ENCODE measurements around the gene GYG2.
"Not testable (repeated sequence)": the region's sequence is repeated elsewhere in the genome, so short reads cannot be mapped to it uniquely, and the experiment has no call there.

Gene GYG2

DNA sequence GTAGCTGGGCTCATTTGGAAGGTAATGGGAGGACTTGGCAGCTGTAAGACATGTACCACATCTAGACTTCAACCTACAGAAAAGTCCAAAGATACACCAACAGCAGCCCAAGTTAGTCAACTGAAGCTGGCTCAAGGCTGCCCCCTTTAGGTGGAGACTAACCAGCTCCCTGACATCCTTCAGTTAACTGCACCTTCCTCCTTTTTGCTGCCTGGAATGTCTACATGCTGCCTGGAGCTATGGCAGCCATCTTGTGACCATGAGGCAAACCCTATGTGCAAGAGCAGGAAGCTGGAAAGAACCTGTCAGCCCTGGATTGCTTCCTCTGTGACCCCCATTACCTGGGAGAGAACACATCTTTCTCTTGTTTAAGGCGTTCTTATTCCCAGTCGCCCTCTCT is 74.6 kb downstream of the GYG2 start:
- DNase-seq (ENCODE audit: low read depth) = no peak

DNA sequence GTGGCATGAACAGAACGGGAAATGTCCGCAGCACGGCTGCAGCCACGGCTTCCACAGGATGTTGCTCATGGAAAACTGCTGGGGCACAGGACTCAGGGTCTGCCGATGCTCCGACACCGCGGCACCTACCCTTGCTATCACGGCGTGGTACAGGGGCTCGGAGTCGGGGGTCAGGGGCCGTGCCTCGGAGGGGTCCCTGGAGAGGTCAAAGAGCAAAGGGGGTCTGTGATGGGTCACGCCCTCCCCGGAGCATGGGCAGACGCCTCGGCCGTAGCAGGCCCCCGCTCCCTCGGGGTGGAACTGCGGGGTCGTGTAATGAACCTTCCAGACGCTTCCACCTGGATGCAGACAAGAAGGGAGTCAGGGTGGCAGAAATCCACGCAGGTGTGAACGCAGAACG is 78.6 kb downstream of the GYG2 start:
- no peak for DNase-seq (ENCODE audit: low read depth)

GRCh38 chrX:2908125-2908685 is 79.5 kb downstream of the GYG2 start:
- no peak for DNase-seq (ENCODE audit: low read depth)

- no peak for DNase-seq (ENCODE audit: low read depth)
Measured at GRCh38 chrX:2910109-2910508, 81.4 kb downstream of the GYG2 start.

DNA sequence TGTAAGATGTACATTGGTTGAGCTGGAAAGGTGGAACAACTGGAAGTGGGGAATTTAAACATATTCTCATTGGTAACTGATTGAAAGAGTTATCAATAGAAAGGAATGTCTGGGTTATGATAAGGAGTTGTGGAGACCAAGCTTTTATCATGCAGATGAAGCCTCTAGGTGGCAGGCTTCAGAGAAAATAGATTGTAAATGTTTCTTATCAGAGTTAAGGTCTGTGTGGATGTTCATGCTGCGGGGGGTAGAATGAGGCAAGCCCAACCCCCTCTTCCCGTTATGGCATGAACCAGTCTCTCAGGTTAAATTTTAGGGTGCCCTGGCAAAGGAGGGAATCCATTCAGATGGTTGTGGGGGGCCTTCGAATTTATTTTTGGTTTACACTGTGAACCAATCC is 84.4 kb downstream of the GYG2 start:
- no peak for DNase-seq (ENCODE audit: low read depth)

- no peak for DNase-seq (ENCODE audit: low read depth)
Measured at GRCh38 chrX:2917767-2918166, 89.0 kb downstream of the GYG2 start.

DNA sequence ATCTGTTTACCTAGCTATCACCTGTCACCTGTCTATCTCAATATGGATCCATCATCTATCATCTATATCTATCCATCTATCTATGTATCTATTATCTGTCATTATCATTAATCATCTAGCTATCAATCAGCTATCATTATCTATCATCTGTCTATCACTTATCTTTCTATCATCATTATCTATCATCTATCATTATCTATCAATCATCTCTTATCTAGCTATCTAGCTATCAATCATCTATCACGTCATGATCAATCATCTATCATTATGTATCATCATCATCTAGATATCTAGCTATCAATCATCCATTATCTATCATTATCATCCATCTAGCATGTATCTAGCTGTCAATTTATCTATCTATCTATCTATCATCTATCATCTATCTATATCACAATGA is 92.5 kb downstream of the GYG2 start:
- no peak for DNase-seq (ENCODE audit: low read depth)

DNA sequence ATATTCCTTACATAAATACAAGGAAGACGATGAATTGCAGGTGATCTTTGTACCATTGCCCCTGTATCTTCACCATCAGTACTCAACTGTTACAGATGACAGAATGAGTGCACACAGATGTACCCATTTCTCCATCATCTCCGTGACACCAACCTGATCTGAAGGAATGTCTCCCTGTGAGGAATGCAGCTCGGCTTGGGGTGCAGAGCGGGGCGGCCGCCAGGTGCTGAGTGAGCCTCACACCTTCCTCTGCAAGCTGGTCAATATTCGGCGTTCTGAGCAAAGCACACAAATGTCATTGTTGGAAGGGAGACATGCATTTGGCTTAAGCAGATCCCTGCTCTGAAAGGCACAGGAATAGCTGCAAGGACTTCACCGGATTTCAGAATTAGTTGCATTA is 93.0 kb downstream of the GYG2 start:
- DNase-seq (ENCODE audit: low read depth) = no peak

DNA sequence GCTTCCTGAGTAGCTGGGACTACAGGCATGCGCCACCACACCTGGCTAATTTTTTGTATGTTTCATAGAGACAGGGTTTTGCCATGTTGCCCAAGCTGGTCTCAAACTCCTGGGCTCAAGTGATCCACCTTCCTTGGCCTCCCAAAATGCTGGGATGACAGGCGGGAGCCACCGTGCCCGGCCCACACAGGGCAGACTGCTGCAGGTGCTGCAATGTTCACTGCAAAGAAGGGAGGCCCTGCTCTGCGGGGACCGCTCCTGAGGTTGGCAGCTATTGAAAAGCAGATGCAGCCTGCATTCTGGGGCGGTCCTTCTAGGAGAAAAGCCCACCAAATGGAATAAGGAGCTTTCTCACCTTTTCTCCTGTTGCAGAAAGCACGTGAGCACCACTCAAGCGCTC is 95.4 kb downstream of the GYG2 start:
- no peak for DNase-seq (ENCODE audit: low read depth)

DNA sequence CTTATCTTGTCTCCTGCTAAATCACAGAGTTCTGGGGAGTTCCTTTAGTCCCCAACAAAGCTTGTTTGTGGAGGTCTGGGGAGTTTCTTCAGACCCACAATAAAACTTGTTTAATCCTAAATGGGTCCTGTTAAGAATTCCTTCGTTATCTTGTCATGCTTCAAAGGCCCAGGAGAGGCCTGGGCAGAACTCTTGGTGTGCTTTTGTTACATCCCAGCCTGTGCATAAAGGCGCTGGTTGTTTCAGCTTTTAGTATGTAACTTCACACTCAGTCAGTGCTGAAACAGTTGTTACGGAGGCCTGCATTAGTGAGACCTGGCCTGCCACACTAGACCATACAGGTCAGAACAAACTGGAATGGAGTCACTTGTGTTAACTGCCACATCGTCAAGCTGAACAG is 97.5 kb downstream of the GYG2 start:
- not testable (repeated sequence) for DNase-seq (ENCODE audit: low read depth)

- no peak for DNase-seq (ENCODE audit: low read depth)
Measured at GRCh38 chrX:2926664-2927275, 98.0 kb downstream of the GYG2 start.

DNA sequence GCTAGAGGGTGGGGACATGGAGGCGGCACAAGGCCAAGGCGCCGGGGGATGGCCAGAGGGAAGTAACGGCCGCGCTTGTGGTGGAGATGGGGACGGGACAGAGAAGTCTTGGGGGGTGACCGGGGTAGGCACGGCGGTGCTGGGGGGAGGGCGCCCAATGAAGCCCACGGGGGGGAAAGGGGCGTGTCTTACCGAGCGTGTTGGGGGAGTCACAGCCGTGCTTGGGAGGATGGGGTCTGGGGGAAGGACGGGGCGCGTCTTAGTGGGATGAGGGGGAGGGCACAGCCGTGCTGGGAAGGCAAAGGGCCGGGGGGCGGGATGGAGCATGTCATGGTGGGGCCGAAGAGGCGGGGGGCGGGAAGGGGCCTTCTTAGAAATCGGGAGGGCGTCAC is 99.5 kb downstream of the GYG2 start:
- DNase-seq (ENCODE audit: low read depth) = no peak

GRCh38 chrX:2928583-2929434 is 100.1 kb downstream of the GYG2 start, which contains the start of gene ARSD:
TSS of gene ARSD (minus strand) at chrX:2929339. CDS start at chrX:2929275, 64 bp downstream.
- peak; percentile 27 for DNase-seq (ENCODE audit: low read depth)

DNA sequence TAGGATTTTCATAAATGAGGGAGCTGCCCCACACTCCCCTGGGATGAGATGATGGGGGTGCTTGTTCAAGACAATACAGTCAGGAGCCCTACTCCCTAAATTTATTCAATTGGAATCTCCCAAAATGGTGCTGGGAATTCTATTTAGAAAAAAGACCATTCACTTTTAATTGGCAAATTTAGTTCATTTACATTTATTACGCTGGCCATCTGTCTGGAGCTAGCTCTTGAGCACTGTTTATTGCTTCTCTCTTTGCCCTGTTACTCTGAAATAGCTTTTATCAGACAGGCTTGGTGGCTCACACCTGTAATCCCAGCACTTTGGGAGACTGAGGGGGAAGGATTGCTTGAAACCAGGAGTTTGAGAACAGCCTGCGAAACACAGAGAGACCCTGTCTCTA is 102.4 kb downstream of the GYG2 start:
- DNase-seq (ENCODE audit: low read depth) = no peak

GRCh38 chrX:2931612-2932011 is 102.9 kb downstream of the GYG2 start:
- DNase-seq (ENCODE audit: low read depth) = no peak

Measured in activated gamma-delta T cell treated with anti-CD3 and anti-CD28 coated beads, Interleukin-2, amount 50 U/mL, for 16 hours (primary cell).